HCT116 (cell line): Measurements from ENCODE around the gene IARS1. TPM values are rescaled to one million over a fixed set of nuclear protein-coding genes. Genes with fewer than 3 reads are reported as not detected.

ENCODE experiments used
- ATAC-seq: fragments of 200-7000 bp; cut with Tn5 transposase; 2 replicates; pipeline ENCODE4 v1.9.1; 2020; ENCODE audit warnings: mild to moderate bottlenecking, moderate library complexity
- BruUV-seq: library from RNA; stranded (reverse); fragments of 400-500 nt; replicated peaks from 2 replicates; lab custom pipeline; 2021; lab: Mats Ljungman, UMichigan
- CTCF ChIA-PET: fragments of 300-600 bp; sonication (Branson Sonifier 250); formaldehyde crosslinking; loops from one replicate; lab custom pipeline; 2021; ENCODE audit warnings: antibody characterized with exemption; lab: Charles Lee
- POLR2A ChIA-PET: fragments of 300-600, 350-600 bp; sonication (Branson Sonifier 250); formaldehyde crosslinking; loops from one replicate; lab custom pipeline; 2021; ENCODE audit warnings: antibody characterized with exemption; lab: Charles Lee
- RAD21 ChIA-PET, 2 experiments: fragments of 300-600 bp; sonication (Branson Sonifier 250); formaldehyde crosslinking; loops; one replicate each; lab custom pipeline; 2023; ENCODE audit warnings: low total read pairs in 2 of 2; ENCODE audit not compliant: uncharacterized antibody in 2 of 2, unreplicated experiment in 2 of 2, low non-redundant PET in 1 of 2; lab: Charles Lee
- DNase-seq: peaks from one replicate; pipeline ENCODE4 v3.0.0-alpha.2; 2010; ENCODE audit warnings: low read depth, low spot score
- H2AFZ ChIP-seq: fragments of 200-600 bp; shearing (Covaris generic), sonication (generic); 2 replicates; pipeline ENCODE4 v1.6.1; 2017; ENCODE audit warnings: low read depth, mixed run types, mixed read lengths, antibody characterized with exemption, low read length; ENCODE audit not compliant: poor library complexity, severe bottlenecking
- H3K27ac ChIP-seq: 2 replicates; pipeline ENCODE4 v1.5.1; 2012; ENCODE audit warnings: low read depth, low read length
- H3K27me3 ChIP-seq: fragments of 200-600 bp; sonication (generic); 2 replicates; pipeline ENCODE4 v1.6.1; 2016; ENCODE audit warnings: mixed run types, low read length, mixed read lengths; ENCODE audit not compliant: insufficient read depth
- H3K36me3 ChIP-seq, 2 experiments: fragments of 200-500 bp in 1 of 2; fragments of 200-600 bp in 1 of 2; sonication (Bioruptor generic) in 1 of 2; sonication (generic) in 1 of 2; 2 replicates each; pipeline versions ENCODE4 v1.5.1 to v1.6.1; 2014 to 2016; ENCODE audit warnings: low read length in 2 of 2, inconsistent platforms in 1 of 2, mixed read lengths in 1 of 2, mixed run types in 1 of 2; ENCODE audit not compliant: insufficient read depth in 2 of 2, control insufficient read depth in 1 of 2
- H3K4me1 ChIP-seq, 2 experiments: fragments of 200-600 bp in 1 of 2; sonication (generic) in 1 of 2; 2 replicates each; pipeline versions ENCODE4 v1.5.1 to v1.6.1; 2012 to 2017; ENCODE audit warnings: low read length in 2 of 2, inconsistent platforms in 1 of 2, mild to moderate bottlenecking in 1 of 2, mixed read lengths in 1 of 2, mixed run types in 1 of 2, moderate library complexity in 1 of 2; ENCODE audit not compliant: insufficient read depth in 2 of 2, control insufficient read depth in 1 of 2
- H3K4me2 ChIP-seq: fragments of 200-600 bp; sonication (generic); 2 replicates; pipeline ENCODE4 v1.6.1; 2017; ENCODE audit warnings: mixed run types, low read length, mixed read lengths
- H3K4me3 ChIP-seq, 2 experiments: fragments of 200-600 bp in 1 of 2; sonication (generic) in 1 of 2; replicated peaks in 1 of 2; 2 replicates each; pipeline ENCODE4 v1.5.1; 2011 to 2016; ENCODE audit warnings: low read length in 2 of 2, control low read depth in 1 of 2, low read depth in 1 of 2, mild to moderate bottlenecking in 1 of 2, mixed read lengths in 1 of 2, mixed run types in 1 of 2
- H3K79me2 ChIP-seq: fragments of 200-600 bp; sonication (generic); 2 replicates; pipeline ENCODE4 v1.6.1; 2017; ENCODE audit warnings: mild to moderate bottlenecking, mixed run types, low read length, moderate library complexity, mixed read lengths; ENCODE audit not compliant: insufficient read depth
- H3K9ac ChIP-seq: fragments of 200-600 bp; sonication (generic); 2 replicates; pipeline ENCODE4 v1.6.1; 2016; ENCODE audit warnings: low read length, mixed read lengths
- H3K9me2 ChIP-seq: fragments of 200-600 bp; sonication (generic), shearing (Covaris generic); 2 replicates; pipeline ENCODE4 v1.6.1; 2017; ENCODE audit warnings: mixed run types, mild to moderate bottlenecking, moderate library complexity; ENCODE audit not compliant: insufficient read depth
- H3K9me3 ChIP-seq, 2 experiments: fragments of 200-500 bp in 1 of 2; fragments of 200-600 bp in 1 of 2; sonication (Bioruptor generic) in 1 of 2; sonication (generic) in 1 of 2; 2 replicates each; pipeline ENCODE4 v1.6.1; 2014 to 2017; ENCODE audit warnings: low read length in 2 of 2, mixed read lengths in 2 of 2, inconsistent platforms in 1 of 2, low read depth in 1 of 2, mild to moderate bottlenecking in 1 of 2, mixed run types in 1 of 2, moderate library complexity in 1 of 2; ENCODE audit not compliant: control insufficient read depth in 1 of 2, insufficient read depth in 1 of 2
- H4K20me1 ChIP-seq: fragments of 200-600 bp; sonication (generic), shearing (Covaris generic); 2 replicates; pipeline ENCODE4 v1.6.1; 2017; ENCODE audit warnings: mixed run types, mild to moderate bottlenecking, moderate library complexity; ENCODE audit not compliant: insufficient read depth
- CBX3 ChIP-seq: IDR thresholded peaks from 2 replicates; pipeline ENCODE4 v1.6.1; 2012; ENCODE audit warnings: low read depth
- CEBPB ChIP-seq: IDR thresholded peaks from 2 replicates; pipeline ENCODE4 v1.6.1; 2012; ENCODE audit warnings: low read depth
- EGR1 ChIP-seq: IDR thresholded peaks from 2 replicates; pipeline ENCODE4 v1.6.1; 2012; ENCODE audit warnings: low read depth
- ELF1 ChIP-seq: IDR thresholded peaks from 2 replicates; pipeline ENCODE4 v1.6.1; 2012; ENCODE audit warnings: low read depth, borderline replicate concordance
- EZH2 ChIP-seq: fragments of 200-600 bp; sonication (generic); IDR thresholded peaks from 2 replicates; pipeline ENCODE4 v1.6.1; 2017; ENCODE audit warnings: antibody characterized with exemption, mixed run types
- FOSL1 ChIP-seq: IDR thresholded peaks from 2 replicates; pipeline ENCODE4 v1.6.1; 2012; ENCODE audit warnings: low read depth
- MAX ChIP-seq: IDR thresholded peaks from 2 replicates; pipeline ENCODE4 v1.6.1; 2012
- RAD21 ChIP-seq: IDR thresholded peaks from 2 replicates; pipeline ENCODE4 v1.6.1; 2012; ENCODE audit warnings: low read depth, mild to moderate bottlenecking
- ZNF274 ChIP-seq: fragments of 200-500 bp; sonication (Bioruptor generic); IDR thresholded peaks from 2 replicates; pipeline ENCODE4 v1.6.1; 2014; ENCODE audit warnings: mild to moderate bottlenecking, low read depth, low read length, inconsistent platforms
- intact Hi-C: fragments of 100-400 bp; cut with micrococcal nuclease; formaldehyde crosslinking; loops from 2 replicates; pipeline ENCODE4 v1.10.0; 2022
- total RNA-seq: library from RNA; stranded (reverse); gene quantifications from one replicate; pipeline ENCODE4 v1.2.1, GENCODE V29; 2021; ENCODE audit not compliant: unreplicated experiment

The IARS1 gene
- total RNA-seq, 1 experiment from 2014 or later: 279 TPM

- H3K36me3 ChIP-seq: peaks cover 51 to 62% of the 10 kb centered on the region in 2 experiments; a peak in 3 of 4 replicates
- RAD21 ChIA-PET: no interaction called here
- no peak for ATAC-seq
- TF ChIP-seq EZH2 (no peak), MAX (no peak), RAD21 (no peak)
- TF ChIP-seq, all 23 proteins: peak for 0
- Histone ChIP-seq H4K20me1 (no peaks in the 10 kb centered on the region), H3K27ac (no peak overlapping the region), H3K9ac (no peak overlapping the region), H3K27me3 (no peaks in the 10 kb centered on the region), H3K9me3 (no peaks in the 10 kb centered on the region), H3K79me2 (peaks cover 20% of the 10 kb centered on the region), H3K4me1 (no peaks in the 10 kb centered on the region), H2AFZ (no peak overlapping the region), H3K4me2 (no peak overlapping the region), H3K4me3 (no peak overlapping the region), H3K9me2 (no peaks in the 10 kb centered on the region)
- no peak for DNase-seq
- ChIA-PET CTCF (no interaction called here), POLR2A (no interaction called here)
- intact Hi-C loops: no loop called here
- BruUV-seq: no TSS peak
Observed at GRCh38 chr9:92313624-92314012, 20.1 kb upstream of the IARS1 start.

GRCh38 chr9:92312887-92313623 is 19.6 kb upstream of the IARS1 start:
- Histone ChIP-seq H3K4me2 (no peak overlapping the region), H3K9me3 (no peaks in the 10 kb centered on the region), H3K9me2 (no peaks in the 10 kb centered on the region), H3K27ac (no peak overlapping the region), H3K9ac (no peak overlapping the region), H4K20me1 (no peaks in the 10 kb centered on the region), H2AFZ (no peak overlapping the region), H3K4me3 (no peak overlapping the region), H3K4me1 (no peaks in the 10 kb centered on the region), H3K27me3 (no peaks in the 10 kb centered on the region), H3K79me2 (peaks cover 20% of the 10 kb centered on the region), H3K36me3 (peaks cover 51 to 63% of the 10 kb centered on the region in 2 experiments; a peak in 3 of 4 replicates)
- ATAC-seq (no peak), DNase-seq (no peak)
- TF ChIP-seq EGR1 (no peak), ELF1 (no peak), RAD21 (no peak), FOSL1 (no peak), ZNF274 (no peak), MAX (no peak), CBX3 (no peak), CEBPB (no peak)
- CTCF ChIA-PET: no interaction called here
- intact Hi-C loops: no loop called here
- POLR2A ChIA-PET: no interaction called here
- RAD21 ChIA-PET: no interaction called here
- no TSS peak for BruUV-seq
